NT2/D1 (cell line): ENCODE data around the gene CLEC5A.

Source experiments
- DNase-seq: peaks from one replicate; pipeline ENCODE4 v3.0.0-alpha.2; 2011; ENCODE audit warnings: low read depth, low spot score
- H3K27me3 ChIP-seq: 2 replicates; pipeline ENCODE4 v1.6.0; 2011; ENCODE audit warnings: mild to moderate bottlenecking; ENCODE audit not compliant: insufficient read length, insufficient read depth
- H3K36me3 ChIP-seq: 2 replicates; pipeline ENCODE4 v1.6.1; 2011; ENCODE audit warnings: mild to moderate bottlenecking, low read length, mixed read lengths; ENCODE audit not compliant: insufficient read depth, insufficient read length
- H3K4me1 ChIP-seq: 2 replicates; pipeline ENCODE4 v1.5.1; 2011; ENCODE audit not compliant: insufficient read depth, insufficient read length
- H3K4me3 ChIP-seq: 2 replicates; pipeline ENCODE4 v1.5.1; 2011; ENCODE audit warnings: low read depth; ENCODE audit not compliant: insufficient read length
- H3K9ac ChIP-seq: 2 replicates; pipeline ENCODE4 v1.6.0; 2011; ENCODE audit warnings: low read depth; ENCODE audit not compliant: insufficient read length
- H3K9me3 ChIP-seq: 2 replicates; pipeline ENCODE4 v1.5.1; 2011; ENCODE audit warnings: mild to moderate bottlenecking, low read length; ENCODE audit not compliant: insufficient read depth
- SUZ12 ChIP-seq: IDR thresholded peaks from 2 replicates; pipeline ENCODE4 v1.6.1; 2011; ENCODE audit not compliant: insufficient read length, insufficient read depth; ENCODE audit errors: extremely low read depth
- YY1 ChIP-seq: IDR thresholded peaks from 2 replicates; pipeline ENCODE4 v1.6.1; 2011; ENCODE audit not compliant: insufficient read length, insufficient read depth
- ZNF274 ChIP-seq: IDR thresholded peaks from 2 replicates; pipeline ENCODE4 v1.6.1; 2011; ENCODE audit warnings: mild to moderate bottlenecking, low read depth, low read length

CLEC5A gene

DNA sequence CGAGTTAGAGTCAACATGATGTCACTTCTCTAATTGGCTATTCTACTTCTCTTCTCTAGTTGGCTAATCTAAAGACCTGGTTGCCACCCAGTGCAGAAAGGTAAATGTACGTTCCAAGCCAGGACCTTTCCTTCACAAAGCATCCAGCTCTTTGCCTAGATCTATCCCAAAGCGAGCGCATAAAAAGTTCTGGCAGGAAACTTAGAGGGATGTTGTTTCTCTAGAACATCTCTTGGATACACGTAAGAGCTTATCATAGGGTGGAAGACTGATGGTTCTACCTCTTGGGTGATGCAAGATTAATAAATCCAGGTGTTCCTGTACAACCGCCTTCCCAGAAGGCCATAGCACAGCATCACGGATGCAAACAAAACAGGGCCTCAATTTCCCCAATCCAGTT is 26.9 kb upstream of the CLEC5A start, which contains the start of gene TAS2R38:
Gene TAS2R38 (minus strand): TSS at position 101 of the 400 bp plus-strand sequence. CDS start 84 bp downstream, at position 17.
- Histone ChIP-seq H3K9me3 (no peaks in the 10 kb centered on the region; the same call in 1 of the 2 replicates), H3K36me3 (no peaks in the 10 kb centered on the region), H3K27me3 (no peaks in the 10 kb centered on the region), H3K4me3 (no peak within 1 kb of the TSS), H3K4me1 (peaks cover 2% of the 10 kb centered on the region), H3K9ac (no peak within 1 kb of the TSS)
- TF ChIP-seq YY1 (no peak), ZNF274 (no peak), SUZ12 (no peak)
- no peak for DNase-seq

DNA sequence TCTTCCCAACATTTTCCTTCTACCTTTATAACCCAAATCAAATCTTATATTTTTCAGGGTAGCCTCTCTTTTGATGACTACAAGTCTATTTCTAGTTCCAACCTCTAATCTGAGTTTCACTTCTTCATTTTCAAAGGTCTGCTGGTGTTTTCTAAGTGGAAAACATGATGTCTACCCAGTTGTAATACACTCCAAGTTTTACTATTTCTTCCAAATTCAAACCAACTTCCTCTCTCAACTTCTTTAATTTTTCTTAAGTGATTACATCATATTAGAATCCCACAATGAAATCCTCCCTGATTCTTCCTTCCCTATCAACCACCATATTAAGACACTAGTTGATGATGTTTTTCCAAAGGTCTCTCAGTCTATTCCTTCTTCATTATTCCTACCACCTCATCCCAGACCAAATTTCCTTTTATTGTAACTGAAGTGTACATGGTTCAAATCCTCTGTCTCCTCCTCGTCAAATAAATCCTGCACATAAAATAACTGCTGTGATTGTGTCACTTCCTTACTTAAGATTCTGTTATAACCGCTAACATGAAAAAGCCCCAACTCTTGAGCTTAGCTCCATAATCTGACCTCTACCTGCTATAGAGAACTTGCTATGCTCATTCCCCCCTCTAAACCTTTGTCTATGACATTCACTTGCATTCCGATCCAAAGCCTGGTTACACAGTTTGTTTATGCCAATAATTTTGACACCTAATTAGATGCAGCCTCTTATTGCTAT is 14.1 kb upstream of the CLEC5A start:
- Histone ChIP-seq H3K4me1 (no peaks in the 10 kb centered on the region), H3K4me3 (no peak overlapping the region), H3K27me3 (no peaks in the 10 kb centered on the region), H3K9ac (no peak overlapping the region), H3K36me3 (no peaks in the 10 kb centered on the region), H3K9me3 (no peaks in the 10 kb centered on the region)
- TF ChIP-seq YY1 (no peak), ZNF274 (no peak), SUZ12 (no peak)
- no peak for DNase-seq

DNA sequence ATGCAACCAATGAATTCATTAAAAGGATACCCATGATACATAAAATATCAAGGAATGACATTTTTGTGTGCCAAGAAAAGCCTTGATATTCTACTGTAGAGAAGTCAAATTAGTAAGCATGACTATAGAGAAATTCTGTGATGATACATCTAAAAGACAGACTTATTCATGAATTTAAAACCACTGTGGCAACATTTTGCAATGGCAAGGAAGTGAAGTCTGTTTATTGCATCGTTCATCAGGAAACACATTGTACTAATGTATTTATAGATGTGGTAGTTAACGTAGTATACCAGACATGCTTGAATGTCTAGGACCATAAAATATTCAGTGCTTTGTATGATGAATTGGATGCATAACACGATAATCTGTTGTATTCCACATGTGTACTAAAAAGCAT is 9.3 kb upstream of the CLEC5A start:
- H3K9ac ChIP-seq, result no peak overlapping the region
- no peak overlapping the region for H3K4me3 ChIP-seq
- H3K4me1 ChIP-seq, result no peaks in the 10 kb centered on the region
- no peak for TF ChIP-seq SUZ12
- TF ChIP-seq ZNF274, result no peak
- no peak for TF ChIP-seq YY1
- H3K9me3 ChIP-seq, result no peaks in the 10 kb centered on the region
- no peaks in the 10 kb centered on the region for H3K27me3 ChIP-seq
- no peak for DNase-seq
- H3K36me3 ChIP-seq, result no peaks in the 10 kb centered on the region

DNA sequence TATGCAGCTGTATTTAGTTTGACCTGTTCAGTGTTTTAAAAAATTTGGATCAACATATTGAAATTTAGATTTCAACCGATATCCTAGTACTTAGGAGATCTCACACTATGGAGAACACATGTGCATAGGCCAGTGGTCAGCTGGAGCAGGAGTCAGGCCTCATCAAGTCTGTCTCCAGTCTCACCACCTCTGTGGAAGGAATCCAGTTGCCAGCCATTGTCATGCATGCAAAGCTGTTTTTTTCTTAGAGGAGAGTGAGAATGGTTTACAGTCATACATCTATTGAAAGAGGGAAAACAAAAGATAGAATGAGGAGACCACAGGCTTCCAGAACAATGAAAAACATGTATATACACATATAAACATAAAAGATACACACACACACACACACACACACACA is 7.6 kb upstream of the CLEC5A start:
- TF ChIP-seq YY1 (no peak), ZNF274 (no peak), SUZ12 (no peak)
- Histone ChIP-seq H3K4me3 (no peak overlapping the region), H3K36me3 (no peaks in the 10 kb centered on the region), H3K27me3 (no peaks in the 10 kb centered on the region), H3K4me1 (no peaks in the 10 kb centered on the region), H3K9me3 (no peaks in the 10 kb centered on the region), H3K9ac (no peak overlapping the region)
- peak; percentile 48 for DNase-seq

DNA sequence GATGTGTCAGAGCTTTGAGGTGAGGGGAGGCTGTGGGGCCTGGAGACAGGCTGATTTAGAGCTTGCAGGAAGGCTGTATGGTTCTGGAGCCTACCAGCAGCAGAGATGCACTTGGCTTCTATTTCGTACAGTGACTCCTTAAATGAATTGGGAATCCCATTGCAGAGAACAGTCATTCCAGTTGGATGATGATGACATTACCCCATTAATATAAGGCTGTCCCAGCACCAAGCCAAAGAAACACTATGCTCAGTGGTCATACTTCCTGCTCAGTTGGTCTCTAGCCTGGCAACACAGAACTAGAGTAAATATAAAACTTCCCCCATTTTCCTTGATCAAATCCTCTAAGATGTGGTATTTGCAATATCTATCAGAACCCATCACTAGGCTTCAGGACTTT is 5.7 kb upstream of the CLEC5A start:
- Histone ChIP-seq H3K36me3 (no peaks in the 10 kb centered on the region), H3K9ac (no peak overlapping the region), H3K27me3 (no peaks in the 10 kb centered on the region), H3K4me3 (no peak overlapping the region), H3K4me1 (no peaks in the 10 kb centered on the region), H3K9me3 (no peaks in the 10 kb centered on the region)
- TF ChIP-seq YY1 (no peak), SUZ12 (no peak), ZNF274 (no peak)
- no peak for DNase-seq

DNA sequence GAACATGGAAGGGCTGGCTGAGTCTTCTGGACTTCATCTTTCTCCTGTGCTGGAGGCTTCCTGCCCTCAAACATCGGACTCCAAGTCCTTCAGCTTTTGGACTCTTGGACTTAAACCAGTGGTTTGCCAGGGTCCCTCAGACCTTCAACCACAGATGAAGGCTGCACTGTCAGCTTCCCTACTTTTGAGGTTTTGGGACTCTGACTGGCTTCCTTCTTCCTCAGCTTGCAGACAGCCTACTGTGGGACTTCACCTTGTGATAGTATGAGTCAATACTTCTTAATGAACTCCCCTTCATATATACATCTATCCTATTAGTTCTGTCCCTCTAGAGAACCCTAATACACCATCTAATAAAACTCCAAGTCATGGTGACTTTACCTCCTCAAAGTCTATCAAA is 4.0 kb upstream of the CLEC5A start:
- TF ChIP-seq YY1 (no peak), ZNF274 (no peak), SUZ12 (no peak)

DNA sequence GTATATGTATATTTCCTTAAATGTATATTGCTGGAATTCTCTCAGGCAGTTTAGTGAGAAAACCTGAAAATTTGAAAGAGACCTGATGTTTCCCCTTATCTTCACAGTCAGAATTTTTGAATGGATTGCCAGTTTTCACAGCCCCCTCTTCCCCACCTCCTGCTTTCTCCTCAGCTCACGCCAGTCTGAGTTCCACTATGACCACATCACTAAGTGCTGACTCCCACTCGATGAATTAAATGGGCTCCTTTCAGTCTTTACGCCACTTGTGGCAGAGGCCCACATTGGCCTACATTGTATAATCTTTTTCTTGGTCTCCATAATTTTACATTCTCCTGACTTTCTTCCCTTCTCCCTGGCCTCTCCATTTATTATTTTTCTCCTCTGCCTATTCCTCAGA is 3.1 kb upstream of the CLEC5A start:
- H3K9ac ChIP-seq, result no peak overlapping the region
- H3K4me1 ChIP-seq, result no peaks in the 10 kb centered on the region
- no peak overlapping the region for H3K4me3 ChIP-seq
- no peak for DNase-seq
- no peaks in the 10 kb centered on the region for H3K27me3 ChIP-seq
- H3K36me3 ChIP-seq, result no peaks in the 10 kb centered on the region
- no peaks in the 10 kb centered on the region for H3K9me3 ChIP-seq
- no peak for TF ChIP-seq SUZ12
- no peak for TF ChIP-seq YY1
- TF ChIP-seq ZNF274, result no peak

More for the DNA sequence above, 4.0 kb upstream of the CLEC5A start:
- H3K36me3 ChIP-seq, result no peaks in the 10 kb centered on the region
- no peak overlapping the region for H3K9ac ChIP-seq
- DNase-seq, result no peak
- H3K9me3 ChIP-seq, result no peaks in the 10 kb centered on the region
- no peaks in the 10 kb centered on the region for H3K27me3 ChIP-seq
- no peak overlapping the region for H3K4me3 ChIP-seq
- no peaks in the 10 kb centered on the region for H3K4me1 ChIP-seq
